HepG2 (cell line): Measurements from ENCODE around the gene FPGS. TPM values are rescaled to one million over a fixed set of nuclear protein-coding genes. Genes with fewer than 3 reads are reported as not detected.
A peak's percentile ranks its signal among the peaks of the same experiment; 100 is the strongest.

Source experiments
- CREBL2 ChIP-seq: sonication (generic); formaldehyde crosslinking; IDR thresholded peaks from 2 replicates; pipeline ENCODE4 v1.8.1; 2023; ENCODE audit warnings: missing genetic modification reagents, mild to moderate bottlenecking, borderline replicate concordance
- E2F2 ChIP-seq: sonication (generic); formaldehyde crosslinking; IDR thresholded peaks from 2 replicates; pipeline ENCODE4 v1.4.0; 2020; ENCODE audit warnings: missing genetic modification reagents, borderline replicate concordance
- NCOR1 ChIP-seq: fragments of 200-600 bp; sonication (generic); IDR thresholded peaks from 2 replicates; pipeline ENCODE4 v1.7.0; 2017; ENCODE audit warnings: antibody characterized with exemption, low read length, borderline replicate concordance
- NR2F2 ChIP-seq: IDR thresholded peaks from 2 replicates; pipeline ENCODE4 v1.6.1; 2012; ENCODE audit warnings: low read depth, inconsistent platforms, borderline replicate concordance
- PATZ1 ChIP-seq: sonication (generic); formaldehyde crosslinking; IDR thresholded peaks from 2 replicates; pipeline ENCODE4 v1.4.0; 2020; ENCODE audit warnings: missing genetic modification reagents
- SNAI1 ChIP-seq: sonication (generic); formaldehyde crosslinking; IDR thresholded peaks from 2 replicates; pipeline ENCODE4 v1.5.0; 2020; ENCODE audit warnings: mild to moderate bottlenecking, missing genetic modification reagents, borderline replicate concordance
- SRSF9 ChIP-seq: fragments of 200-400 bp; formaldehyde crosslinking; IDR thresholded peaks from 2 replicates; pipeline ENCODE4 v1.6.1; 2018; ENCODE audit warnings: borderline replicate concordance, mild to moderate bottlenecking, low read depth, low read length; ENCODE audit not compliant: insufficient read depth, poor library complexity, severe bottlenecking
- U2AF2 ChIP-seq: fragments of 200-400 bp; formaldehyde crosslinking; IDR thresholded peaks from 2 replicates; pipeline ENCODE4 v1.6.1; 2017; ENCODE audit warnings: low read depth, mild to moderate bottlenecking, low read length
- ZNF160 ChIP-seq: sonication (generic); formaldehyde crosslinking; IDR thresholded peaks from 2 replicates; pipeline ENCODE4 v1.8.0; 2022; ENCODE audit warnings: mild to moderate bottlenecking, inconsistent platforms, missing genetic modification reagents
- ZNF460 ChIP-seq: sonication (generic); formaldehyde crosslinking; IDR thresholded peaks from 2 replicates; pipeline ENCODE4 v1.5.1; 2020; ENCODE audit warnings: missing genetic modification reagents, mild to moderate bottlenecking, borderline replicate concordance
- ZNF503 ChIP-seq: sonication (generic); formaldehyde crosslinking; IDR thresholded peaks from 2 replicates; pipeline ENCODE4 v1.4.0; 2020; ENCODE audit warnings: missing genetic modification reagents
- ZNF558 ChIP-seq: sonication (generic); formaldehyde crosslinking; IDR thresholded peaks from 2 replicates; pipeline ENCODE4 v1.9.0; 2022; ENCODE audit warnings: mild to moderate bottlenecking, missing genetic modification reagents, borderline replicate concordance
- ZNF598 ChIP-seq: sonication (generic); formaldehyde crosslinking; IDR thresholded peaks from 2 replicates; pipeline ENCODE4 v1.5.1; 2020; ENCODE audit warnings: mild to moderate bottlenecking, missing genetic modification reagents, borderline replicate concordance
- ZSCAN5A ChIP-seq: sonication (generic); formaldehyde crosslinking; IDR thresholded peaks from 2 replicates; pipeline ENCODE4 v1.8.0; 2022; ENCODE audit warnings: mild to moderate bottlenecking, missing genetic modification reagents, borderline replicate concordance
- polyA plus RNA-seq, 8 experiments: library from polyadenylated mRNA; depleted of rRNA in 3 of 8; stranded (reverse) in 7 of 8; unstranded in 1 of 8; fragments of >200 nt; fragmentation: Illumina TruSeq in 4 of 8; extraction: Trizol in 4 of 8; gene quantifications; 2 replicates each; pipeline versions ENCODE4 v1.2.1 to v1.2.3, GENCODE V29; 2011 to 2016; ENCODE audit warnings: low read depth in 4 of 8, missing spikeins in 1 of 8, mixed read lengths in 1 of 8; ENCODE audit not compliant: insufficient read depth in 1 of 8
- total RNA-seq, 5 experiments: library from RNA; depleted of rRNA; stranded (reverse); fragments of >200 nt; fragmentation: Illumina TruSeq; extraction: Trizol; gene quantifications; 2 replicates each; pipeline ENCODE4 v1.2.3, GENCODE V29; 2016; ENCODE audit warnings: low read depth in 1 of 5

Gene FPGS
- total and polyA plus RNA-seq, 2 of the 13 experiments (the other 11 are each of a cell fraction or from before 2014, with no cell fraction given) = 35.6 to 36.8 TPM

GRCh38 chr9:127785023-127785932 is 17.4 kb upstream of the FPGS start (continued):
- TF ChIP-seq ZNF503 = no peak
- TF ChIP-seq ZNF558 (CRISPR knock-in tag) = peak; percentile 14; the same call in 1 of the 2 replicates
- TF ChIP-seq U2AF2 = no peak
- no peak for TF ChIP-seq SRSF9
- no peak for TF ChIP-seq ZNF598
- TF ChIP-seq E2F2 (CRISPR knock-in tag) = no peak
- TF ChIP-seq CREBL2 (CRISPR knock-in tag) = no peak
- peak; percentile 84 for TF ChIP-seq PATZ1 (CRISPR knock-in tag)
- no peak for TF ChIP-seq NCOR1
- TF ChIP-seq SNAI1 = no peak
- TF ChIP-seq ZNF160 (CRISPR knock-in tag) = no peak
- TF ChIP-seq NR2F2 = no peak
- no peak for TF ChIP-seq ZSCAN5A (CRISPR knock-in tag)
- TF ChIP-seq ZNF460 (CRISPR knock-in tag) = no peak
